NOMO-1 treated with dmso at 0.1 percent for 144 hours (cell line): ENCODE results near the gene HSPB6.

ENCODE experiments used
- DNase-seq: peaks from one replicate; lab custom pipeline; 2025; ENCODE audit not compliant: unreplicated experiment; lab: John Stamatoyannopoulos, UW

The HSPB6 gene

DNA sequence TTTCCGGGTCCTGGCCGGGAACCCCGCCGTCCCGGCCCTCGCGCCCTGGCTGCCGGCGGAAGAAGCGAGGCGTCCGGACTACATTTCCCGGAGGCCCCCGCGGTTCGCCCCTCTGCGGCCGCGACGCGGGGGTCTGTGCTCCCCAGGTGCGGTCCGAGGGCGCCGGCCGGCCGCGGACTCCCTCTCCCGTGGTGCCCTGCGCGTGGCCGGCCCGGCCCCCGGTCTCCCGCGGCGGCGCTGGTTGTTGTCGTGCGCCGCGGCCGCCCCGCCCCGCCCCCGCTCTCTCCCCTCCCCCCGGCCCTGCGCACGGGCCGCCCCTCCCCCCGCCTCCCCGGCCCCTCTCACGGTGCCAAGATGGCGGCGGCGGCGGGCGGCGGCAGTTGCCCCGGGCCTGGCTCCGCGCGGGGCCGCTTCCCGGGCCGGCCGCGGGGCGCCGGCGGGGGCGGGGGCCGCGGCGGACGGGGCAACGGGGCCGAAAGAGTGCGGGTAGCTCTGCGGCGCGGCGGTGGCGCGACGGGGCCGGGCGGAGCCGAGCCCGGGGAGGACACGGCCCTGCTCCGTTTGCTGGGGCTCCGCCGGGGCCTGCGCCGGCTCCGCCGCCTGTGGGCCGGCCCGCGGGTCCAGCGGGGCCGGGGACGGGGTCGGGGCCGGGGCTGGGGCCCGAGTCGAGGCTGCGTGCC, 39.0 kb downstream of the HSPB6 start, which contains the start of gene KMT2B:
Gene KMT2B (plus strand): TSS at position 339 of the 680 bp plus-strand sequence. CDS start 16 bp downstream, at position 355.
- no peak for DNase-seq

DNA sequence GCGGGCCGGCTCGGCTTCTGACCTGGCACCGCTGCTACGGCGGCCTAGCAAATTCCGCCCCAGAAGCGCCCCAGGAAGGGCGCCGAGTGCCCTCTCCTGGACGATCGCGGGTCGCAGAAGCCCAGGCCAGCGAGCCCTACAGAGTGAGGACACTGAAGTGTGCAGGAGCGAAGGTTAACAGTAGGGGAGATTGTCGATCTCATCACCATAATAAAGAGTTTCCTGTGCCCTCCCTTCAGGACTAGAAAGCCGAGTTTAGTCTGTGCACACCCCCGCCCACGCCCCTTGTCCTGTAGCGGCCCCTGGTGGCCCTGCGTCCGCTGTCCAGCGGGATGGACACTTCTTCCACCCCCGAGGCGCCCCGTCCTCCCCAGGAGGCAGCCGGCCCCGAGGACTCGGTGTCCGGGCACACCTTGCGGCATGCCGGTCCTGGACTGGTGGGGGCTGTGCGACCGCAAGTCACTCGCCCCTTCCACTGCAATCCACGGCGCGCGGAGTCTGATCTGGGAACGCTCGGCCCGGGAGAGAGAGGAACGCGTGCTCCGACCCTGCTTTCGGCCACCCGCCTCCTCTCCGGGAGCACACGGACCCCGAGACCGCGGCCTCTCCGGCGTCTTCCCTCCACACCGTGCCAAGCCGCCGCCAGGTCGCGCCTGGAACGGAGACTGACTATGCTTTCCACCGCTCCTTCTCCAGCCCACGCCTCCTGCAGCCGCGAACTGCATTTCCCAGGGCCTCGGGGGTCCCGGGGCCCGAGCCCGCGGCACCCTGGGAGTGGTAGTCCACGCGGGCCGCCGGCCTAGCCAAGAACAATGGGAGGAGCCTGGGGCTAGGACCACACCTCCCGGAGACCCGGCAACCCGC, 39.8 kb downstream of the HSPB6 start:
- peak; percentile 96 for DNase-seq

DNA sequence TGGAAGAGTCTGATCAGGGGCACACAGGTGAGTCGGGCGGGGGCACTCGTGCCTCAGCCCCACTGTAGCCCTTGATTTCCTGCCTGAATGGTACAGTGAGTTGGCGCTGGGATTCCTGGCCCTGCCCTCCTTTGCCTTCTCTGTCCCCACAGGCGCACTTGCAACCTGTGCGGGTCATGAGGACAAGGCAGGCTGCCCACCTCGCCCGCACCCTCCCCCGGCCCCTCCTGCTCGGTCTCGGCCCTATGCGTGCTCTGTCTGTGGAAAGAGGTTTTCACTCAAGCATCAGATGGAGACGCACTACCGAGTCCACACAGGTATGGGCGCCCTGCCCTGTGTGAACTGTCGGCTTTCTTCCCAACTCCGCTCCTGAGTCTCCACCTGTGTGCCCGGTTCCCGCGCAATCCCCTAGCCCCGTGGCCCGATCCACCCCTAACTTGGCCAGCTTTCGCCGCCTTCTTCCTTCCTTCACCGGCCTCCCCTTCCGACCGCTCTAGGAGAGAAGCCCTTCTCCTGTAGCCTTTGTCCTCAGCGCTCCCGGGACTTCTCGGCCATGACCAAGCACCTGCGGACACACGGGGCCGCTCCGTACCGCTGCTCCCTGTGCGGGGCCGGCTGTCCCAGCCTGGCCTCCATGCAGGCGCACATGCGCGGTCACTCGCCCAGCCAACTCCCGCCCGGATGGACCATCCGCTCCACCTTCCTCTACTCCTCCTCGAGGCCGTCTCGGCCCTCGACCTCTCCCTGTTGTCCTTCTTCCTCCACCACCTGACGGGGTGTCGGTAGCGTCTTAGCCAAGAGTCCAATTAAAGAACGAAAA, 40.6 kb downstream of the HSPB6 start:
- DNase-seq, result no peak

DNA sequence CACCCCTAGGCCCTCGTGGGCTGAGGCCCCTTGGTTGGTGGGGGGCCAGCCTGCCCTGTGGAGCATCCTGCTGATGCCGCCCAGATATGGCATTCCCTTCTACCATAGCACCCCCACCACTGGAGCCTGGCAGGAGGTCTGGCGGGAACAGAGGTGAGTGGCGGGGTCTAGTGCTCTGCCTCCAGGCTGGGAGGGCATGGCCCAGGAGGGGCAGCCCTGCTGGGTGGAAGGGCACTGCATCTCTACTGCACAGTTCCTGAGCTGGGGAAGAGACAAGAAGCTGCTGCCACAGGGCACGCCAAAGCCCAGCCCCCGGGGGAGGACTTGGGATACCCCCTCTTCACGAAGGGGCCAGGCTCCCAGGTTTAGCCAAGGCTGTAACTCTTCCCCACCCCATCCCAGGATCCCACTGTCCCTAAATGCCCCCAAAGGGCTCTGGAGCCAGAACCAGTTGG, 41.4 kb downstream of the HSPB6 start:
- DNase-seq, result no peak

DNA sequence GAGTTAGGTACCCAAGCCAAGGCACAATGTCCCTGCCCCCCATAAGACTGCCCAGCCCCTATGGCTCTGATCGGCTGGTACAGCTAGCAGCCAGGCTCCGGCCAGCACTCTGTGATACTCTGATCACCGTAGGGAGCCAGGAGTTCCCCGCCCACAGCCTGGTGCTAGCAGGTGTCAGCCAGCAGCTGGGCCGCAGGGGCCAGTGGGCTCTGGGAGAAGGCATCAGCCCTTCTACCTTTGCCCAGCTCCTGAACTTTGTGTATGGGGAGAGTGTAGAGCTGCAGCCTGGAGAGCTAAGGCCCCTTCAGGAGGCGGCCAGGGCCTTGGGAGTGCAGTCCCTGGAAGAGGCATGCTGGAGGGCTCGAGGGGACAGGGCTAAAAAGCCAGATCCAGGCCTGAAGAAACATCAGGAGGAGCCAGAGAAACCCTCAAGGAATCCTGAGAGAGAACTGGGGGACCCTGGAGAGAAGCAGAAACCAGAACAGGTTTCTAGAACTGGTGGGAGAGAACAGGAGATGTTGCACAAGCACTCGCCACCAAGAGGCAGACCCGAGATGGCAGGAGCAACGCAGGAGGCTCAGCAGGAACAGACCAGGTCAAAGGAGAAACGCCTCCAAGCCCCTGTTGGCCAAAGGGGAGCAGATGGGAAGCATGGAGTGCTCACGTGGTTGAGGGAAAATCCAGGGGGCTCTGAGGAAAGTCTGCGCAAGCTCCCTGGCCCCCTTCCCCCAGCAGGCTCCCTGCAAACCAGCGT, 42.1 kb downstream of the HSPB6 start:
- DNase-seq, result no peak

DNA sequence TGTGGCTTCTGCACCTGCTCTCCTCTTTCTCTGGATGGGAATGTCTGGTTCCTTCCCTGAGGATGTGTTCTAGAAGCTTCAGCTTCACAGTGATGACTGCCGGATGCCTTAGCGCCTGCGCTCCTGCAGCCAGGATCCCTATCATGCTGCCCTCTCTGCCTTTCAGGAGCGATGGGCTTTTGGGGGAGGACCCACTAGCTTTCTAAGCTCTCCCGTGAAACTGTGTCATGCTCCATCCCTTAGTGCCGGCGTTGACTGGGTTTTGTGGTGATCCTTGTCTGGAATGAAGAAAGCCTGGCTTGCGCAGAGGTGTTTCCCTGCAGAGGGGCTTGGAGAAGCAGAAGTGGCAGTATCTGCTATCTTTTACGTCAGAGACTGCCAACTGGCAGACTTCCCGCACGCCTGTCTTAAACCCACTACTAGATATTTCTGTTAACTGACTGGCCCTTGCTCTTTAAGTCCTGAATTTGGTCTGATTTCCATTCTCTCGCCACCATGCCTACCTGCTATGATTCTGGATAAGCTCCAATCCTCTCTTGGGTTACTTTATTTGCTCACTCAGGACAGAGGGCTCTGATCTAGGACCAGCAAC, 42.8 kb downstream of the HSPB6 start:
- DNase-seq, result no peak

DNA sequence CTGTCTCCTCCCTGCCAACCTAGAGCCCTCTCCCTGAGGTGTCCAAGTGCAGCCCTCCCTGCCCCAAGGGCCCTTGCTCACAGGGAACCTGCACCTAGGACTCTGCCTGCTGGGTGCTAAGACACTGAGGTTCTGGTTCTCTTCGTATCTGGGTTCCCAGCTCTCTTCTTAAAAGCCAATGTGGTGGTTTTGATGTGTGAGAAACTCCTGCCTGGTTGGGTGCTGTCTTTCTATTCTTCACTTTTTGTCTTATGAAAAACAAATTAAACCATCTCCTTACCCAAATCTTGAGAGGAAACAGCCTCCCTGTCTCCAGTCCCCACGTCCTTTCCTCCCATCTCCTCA, 43.4 kb downstream of the HSPB6 start:
- DNase-seq, result no peak

DNA sequence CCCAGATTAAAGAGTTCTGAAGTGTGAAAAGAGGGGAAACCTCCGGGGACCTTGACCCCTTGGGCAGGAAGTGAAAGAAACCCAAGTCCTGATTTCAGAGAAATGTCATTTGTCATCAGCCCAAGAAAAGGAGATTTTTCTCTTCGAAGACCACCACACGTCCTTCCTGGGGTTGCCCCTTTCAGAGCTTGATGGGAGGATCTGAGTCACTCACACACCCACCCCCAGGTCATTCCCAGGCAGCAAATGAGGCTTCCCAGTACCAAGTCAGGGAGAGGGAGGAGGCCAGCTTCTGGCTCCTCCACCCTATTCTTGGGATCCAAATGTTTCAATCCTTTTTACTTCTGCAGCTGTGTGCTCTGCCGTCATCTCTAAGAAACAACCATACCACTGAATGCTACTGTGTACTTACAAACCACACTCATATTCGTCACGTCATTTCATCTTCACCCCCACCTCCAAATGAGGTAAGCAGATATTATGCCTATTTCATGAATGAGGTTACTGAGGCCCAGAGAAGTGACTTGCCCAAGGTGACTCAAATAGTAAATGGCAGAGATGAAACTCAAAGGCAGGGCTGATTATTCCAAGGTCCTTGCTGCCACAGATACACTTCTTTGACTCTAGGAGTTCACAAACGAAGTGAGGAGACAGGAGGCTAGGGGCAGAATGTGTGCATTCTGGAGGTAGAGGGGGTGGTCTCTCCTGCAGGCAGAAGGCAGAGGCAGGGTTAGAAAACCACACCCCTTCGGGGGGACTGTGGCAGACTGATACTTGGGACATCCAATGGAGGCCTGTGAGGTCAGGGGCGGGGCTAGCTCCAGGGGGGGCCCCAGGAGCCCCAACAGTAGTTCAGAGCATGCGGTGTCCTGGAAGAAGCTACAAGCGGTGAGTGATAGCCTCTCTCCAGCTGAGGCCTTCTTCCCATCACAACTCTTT, 44.0 kb downstream of the HSPB6 start:
- DNase-seq, result no peak

DNA sequence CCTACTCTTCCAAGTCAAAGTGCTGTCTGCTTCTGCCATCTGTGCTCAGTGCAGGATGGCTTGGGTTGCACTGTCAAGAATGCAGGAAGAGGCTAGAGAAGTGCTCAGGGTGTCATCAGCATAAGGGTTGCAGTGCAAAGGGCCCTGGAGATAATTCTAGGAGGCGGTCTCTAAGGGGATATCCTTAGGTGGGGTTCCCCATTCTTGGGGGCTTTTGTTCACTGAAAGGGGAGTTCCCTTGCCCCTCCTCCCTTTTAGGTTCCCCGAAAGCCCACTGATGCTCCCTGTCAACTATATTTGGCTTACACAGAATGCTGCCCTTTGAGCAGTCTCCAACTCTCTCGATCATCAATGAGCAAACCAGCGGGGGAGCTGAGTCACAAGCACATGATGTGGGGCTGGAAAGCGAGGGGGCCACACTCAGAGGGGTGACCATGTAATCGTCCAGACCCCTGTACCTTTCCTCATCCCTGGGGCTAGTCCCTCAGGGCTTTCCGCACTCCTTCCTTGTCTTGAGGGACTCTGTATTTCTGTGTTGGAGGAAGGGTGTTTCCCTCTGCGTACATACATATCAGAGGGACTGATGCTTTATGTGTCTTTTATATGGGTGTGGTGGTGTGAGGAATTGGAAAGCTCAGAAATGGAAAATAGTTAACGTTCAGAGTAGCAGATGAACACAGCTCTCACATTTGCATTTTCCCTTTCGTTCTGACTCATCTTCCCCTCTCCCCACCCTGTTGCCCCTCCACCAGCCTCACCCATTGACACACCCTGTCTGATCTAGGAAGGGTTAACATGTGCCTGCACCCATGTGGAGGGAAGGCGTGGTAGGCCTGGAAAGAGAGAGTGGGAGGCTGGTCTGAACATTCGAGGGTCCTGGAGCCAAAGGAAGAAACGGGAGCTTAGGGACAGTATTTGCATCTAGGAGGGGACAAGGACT, 45.8 kb downstream of the HSPB6 start:
- no peak for DNase-seq

DNA sequence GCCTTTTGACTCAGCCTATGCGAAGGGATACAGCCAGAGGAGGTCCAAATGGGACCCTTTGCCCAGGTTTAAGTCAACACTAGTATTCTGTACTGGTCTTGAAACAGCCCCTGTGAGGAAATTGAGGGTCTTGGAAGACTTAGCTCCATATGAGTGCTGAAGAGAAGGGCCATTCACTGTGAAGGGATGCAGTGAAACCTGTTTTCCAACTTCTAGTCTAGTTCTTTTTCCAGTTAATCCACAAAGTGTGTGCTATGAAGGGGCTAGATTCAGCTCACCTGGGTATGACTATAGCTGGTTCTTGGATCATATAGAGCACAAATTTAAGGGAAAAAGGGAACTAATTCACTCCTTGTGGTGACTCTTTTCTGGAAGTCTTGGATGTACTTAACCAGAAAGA, 48.4 kb downstream of the HSPB6 start:
- DNase-seq, result no peak
